ENCODE data around the gene OIT3. TPM values are rescaled to one million over a fixed set of nuclear protein-coding genes. Genes with fewer than 3 reads are reported as not detected.
"Not testable (repeated sequence)": the region's sequence is repeated elsewhere in the genome, so short reads cannot be mapped to it uniquely, and the experiment has no call there.

OIT3 gene
- total RNA-seq, 1 donor from 2014 or later, result 0.18 TPM

DNA sequence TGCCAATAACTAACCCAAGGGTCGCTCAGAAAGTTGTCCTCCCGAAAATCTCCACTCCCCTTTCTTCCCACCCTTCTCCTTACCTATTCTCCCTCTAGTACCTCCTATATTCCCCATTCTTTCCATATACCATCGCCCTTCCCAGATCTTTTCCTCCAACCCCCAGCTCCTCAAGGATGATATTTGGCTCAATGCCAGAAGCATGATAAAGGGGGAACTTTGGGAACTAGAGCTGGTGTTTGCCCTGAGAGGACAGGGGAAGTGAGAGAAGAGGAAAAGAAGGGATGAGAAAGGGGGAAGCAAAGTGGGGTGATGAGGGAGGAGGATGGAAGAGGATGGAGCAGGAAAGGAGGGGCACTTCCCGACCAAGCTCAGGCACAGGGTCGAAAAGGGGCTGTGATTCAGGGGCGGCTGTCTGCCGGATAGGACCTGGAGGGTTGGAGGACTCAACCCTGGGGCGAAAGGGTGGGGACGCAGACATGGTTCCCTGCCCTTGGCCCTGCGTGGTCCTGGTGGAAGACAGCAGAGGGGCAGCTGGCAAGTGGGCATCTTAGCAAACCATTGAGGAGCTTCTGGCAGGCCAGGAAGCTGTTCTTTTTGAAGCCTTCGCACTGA is 1.8 kb downstream of the OIT3 start:
- Histone ChIP-seq H3K27ac (no peak overlapping the region), H3K4me1 (no peaks in the 10 kb centered on the region), H3K27me3 (ENCODE audit: low read depth) (no peaks in the 10 kb centered on the region), H3K36me3 (no peaks in the 10 kb centered on the region), H3K9me3 (no peaks in the 10 kb centered on the region), H3K4me3 (no peak overlapping the region)
- TF ChIP-seq, protein P1, sequence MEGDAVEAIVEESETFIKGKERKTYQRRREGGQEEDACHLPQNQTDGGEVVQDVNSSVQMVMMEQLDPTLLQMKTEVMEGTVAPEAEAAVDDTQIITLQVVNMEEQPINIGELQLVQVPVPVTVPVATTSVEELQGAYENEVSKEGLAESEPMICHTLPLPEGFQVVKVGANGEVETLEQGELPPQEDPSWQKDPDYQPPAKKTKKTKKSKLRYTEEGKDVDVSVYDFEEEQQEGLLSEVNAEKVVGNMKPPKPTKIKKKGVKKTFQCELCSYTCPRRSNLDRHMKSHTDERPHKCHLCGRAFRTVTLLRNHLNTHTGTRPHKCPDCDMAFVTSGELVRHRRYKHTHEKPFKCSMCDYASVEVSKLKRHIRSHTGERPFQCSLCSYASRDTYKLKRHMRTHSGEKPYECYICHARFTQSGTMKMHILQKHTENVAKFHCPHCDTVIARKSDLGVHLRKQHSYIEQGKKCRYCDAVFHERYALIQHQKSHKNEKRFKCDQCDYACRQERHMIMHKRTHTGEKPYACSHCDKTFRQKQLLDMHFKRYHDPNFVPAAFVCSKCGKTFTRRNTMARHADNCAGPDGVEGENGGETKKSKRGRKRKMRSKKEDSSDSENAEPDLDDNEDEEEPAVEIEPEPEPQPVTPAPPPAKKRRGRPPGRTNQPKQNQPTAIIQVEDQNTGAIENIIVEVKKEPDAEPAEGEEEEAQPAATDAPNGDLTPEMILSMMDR (IDR thresholded peaks at IDR 0.05), result no peak
- intact Hi-C loops (cut with DNase I), result no loop called here
- no peak for DNase-seq
- no peak for ATAC-seq

DNA sequence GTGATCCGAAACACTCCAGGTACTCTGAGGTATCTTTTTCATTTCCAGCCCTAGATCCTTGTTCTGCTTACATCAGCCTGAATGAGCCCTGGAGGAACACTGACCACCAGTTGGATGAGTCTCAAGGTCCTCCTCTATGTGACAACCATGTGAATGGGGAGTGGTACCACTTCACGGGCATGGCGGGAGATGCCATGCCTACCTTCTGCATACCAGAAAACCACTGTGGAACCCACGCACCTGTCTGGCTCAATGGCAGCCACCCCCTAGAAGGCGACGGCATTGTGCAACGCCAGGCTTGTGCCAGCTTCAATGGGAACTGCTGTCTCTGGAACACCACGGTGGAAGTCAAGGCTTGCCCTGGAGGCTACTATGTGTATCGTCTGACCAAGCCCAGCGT is 5.1 kb downstream of the OIT3 start:
- intact Hi-C loops (cut with DNase I), result no loop called here
- DNase-seq, result no peak
- no peak overlapping the region for H3K4me3 ChIP-seq
- H3K27me3 ChIP-seq (ENCODE audit: low read depth), result no peaks in the 10 kb centered on the region
- TF ChIP-seq, protein P1 (IDR thresholded peaks at IDR 0.05), result no peak
- H3K36me3 ChIP-seq, result no peaks in the 10 kb centered on the region
- no peak for ATAC-seq
- H3K9me3 ChIP-seq, result no peaks in the 10 kb centered on the region
- H3K27ac ChIP-seq, result no peak overlapping the region
- H3K4me1 ChIP-seq, result no peaks in the 10 kb centered on the region

DNA sequence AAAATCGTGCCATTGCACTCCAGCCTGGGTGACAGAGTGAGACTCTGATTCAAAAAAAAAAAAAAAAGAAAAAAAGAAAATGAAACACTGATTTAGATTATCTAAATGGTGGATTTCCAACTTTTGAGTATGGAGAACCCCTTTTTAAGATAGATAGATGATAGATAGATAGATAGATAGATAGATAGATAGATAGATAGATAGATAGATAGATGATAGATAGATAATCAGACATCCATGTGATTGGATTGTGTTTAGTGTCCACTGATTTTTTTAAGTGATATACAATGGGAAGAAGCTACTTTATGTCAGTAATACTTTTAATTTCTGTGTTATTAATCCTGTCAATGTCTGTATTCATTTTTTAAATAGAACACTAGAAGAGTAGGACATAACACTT is 6.0 kb downstream of the OIT3 start:
- Histone ChIP-seq H3K27me3 (ENCODE audit: low read depth) (no peaks in the 10 kb centered on the region), H3K9me3 (no peaks in the 10 kb centered on the region), H3K36me3 (no peaks in the 10 kb centered on the region), H3K27ac (no peak overlapping the region), H3K4me1 (no peaks in the 10 kb centered on the region), H3K4me3 (no peak overlapping the region)
- ATAC-seq, result no peak
- TF ChIP-seq, protein P1 (IDR thresholded peaks at IDR 0.05), result no peak
- intact Hi-C loops (cut with DNase I), result no loop called here
- no peak for DNase-seq

DNA sequence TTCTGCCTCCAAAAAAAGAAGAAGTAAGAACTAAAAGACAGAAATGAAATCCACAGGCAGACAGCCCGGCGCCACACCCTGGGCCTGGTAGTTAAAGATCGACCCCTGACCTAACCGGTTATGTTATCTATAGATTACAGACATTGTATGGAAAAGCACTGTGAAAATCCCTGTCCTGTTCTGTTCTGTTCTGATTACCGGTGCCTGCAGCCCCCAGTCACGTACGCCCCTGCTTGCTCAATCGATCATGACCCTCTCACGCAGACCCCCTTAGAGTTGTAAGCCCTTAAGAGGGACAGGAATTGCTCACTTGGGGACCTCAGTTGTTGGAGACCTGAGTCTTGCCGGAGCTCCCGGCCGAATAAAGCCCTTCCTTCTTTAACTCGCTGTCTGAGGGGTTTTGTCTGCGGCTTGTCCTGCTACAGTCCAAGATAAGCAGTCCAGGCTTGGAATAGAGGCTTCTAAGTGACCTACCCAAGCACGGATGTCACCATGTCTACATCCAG is 10.5 kb downstream of the OIT3 start:
- H3K27ac ChIP-seq; H3K4me3 ChIP-seq; H3K36me3 ChIP-seq; H3K9me3 ChIP-seq; DNase-seq; H3K4me1 ChIP-seq; H3K27me3 ChIP-seq (ENCODE audit: low read depth); ATAC-seq; intact Hi-C loops (cut with DNase I): not testable (repeated sequence)

DNA sequence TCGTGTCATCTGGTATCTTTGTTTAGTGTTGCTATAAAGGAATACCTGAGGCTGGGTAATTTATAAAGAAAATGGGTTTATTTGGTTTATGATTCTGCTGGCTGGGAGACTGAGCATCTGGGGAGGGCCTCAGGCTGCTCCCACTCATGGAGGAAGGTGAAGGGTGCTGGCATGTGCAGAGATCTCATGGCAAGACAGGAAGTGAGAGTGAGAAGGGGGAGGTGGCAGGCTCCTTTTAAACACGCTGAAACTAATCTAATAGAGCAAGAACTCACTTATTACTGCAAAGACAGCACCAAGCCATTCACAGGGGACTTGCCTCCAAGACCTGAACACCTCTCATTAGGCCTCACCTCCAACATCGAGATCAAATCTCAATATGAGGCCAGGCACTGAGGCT is 11.3 kb downstream of the OIT3 start:
- no peaks in the 10 kb centered on the region for H3K4me1 ChIP-seq
- H3K36me3 ChIP-seq, result no peaks in the 10 kb centered on the region
- no peaks in the 10 kb centered on the region for H3K27me3 ChIP-seq (ENCODE audit: low read depth)
- no peaks in the 10 kb centered on the region for H3K9me3 ChIP-seq
- ATAC-seq (no peak), DNase-seq (no peak)
- H3K27ac ChIP-seq, result no peak overlapping the region
- intact Hi-C loops (cut with DNase I), result no loop called here
- no peak overlapping the region for H3K4me3 ChIP-seq
- TF ChIP-seq, protein P1 (IDR thresholded peaks at IDR 0.05), result no peak

DNA sequence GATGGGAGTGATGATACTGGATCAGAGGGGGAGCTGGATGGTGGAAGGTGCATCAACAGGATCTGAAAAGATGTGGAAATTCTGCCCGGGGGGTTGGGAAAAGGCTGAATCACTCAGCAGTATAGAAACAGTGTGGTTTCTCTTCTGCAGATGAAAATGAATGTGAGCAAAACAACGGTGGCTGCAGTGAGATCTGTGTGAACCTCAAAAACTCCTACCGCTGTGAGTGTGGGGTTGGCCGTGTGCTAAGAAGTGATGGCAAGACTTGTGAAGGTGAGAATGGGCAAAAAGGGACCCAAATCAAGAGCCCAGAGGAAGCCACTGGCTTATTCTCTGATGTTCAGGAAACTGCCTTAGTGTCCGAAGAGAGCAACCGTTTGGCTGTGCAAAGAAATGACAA is 12.9 kb downstream of the OIT3 start:
- no peaks in the 10 kb centered on the region for H3K36me3 ChIP-seq
- no peaks in the 10 kb centered on the region for H3K27me3 ChIP-seq (ENCODE audit: low read depth)
- ATAC-seq (no peak), DNase-seq (no peak)
- no peaks in the 10 kb centered on the region for H3K9me3 ChIP-seq
- TF ChIP-seq, protein P1 (IDR thresholded peaks at IDR 0.05), result no peak
- no peaks in the 10 kb centered on the region for H3K4me1 ChIP-seq
- H3K27ac ChIP-seq, result no peak overlapping the region
- intact Hi-C loops (cut with DNase I), result no loop called here
- H3K4me3 ChIP-seq, result no peak overlapping the region

All from lower lobe of right lung (tissue), 2 donors.